ENCODE data around the gene TCEA2. TPM values are rescaled to one million over a fixed set of nuclear protein-coding genes. Genes with fewer than 3 reads are reported as not detected.

TCEA2 gene
- total and polyA plus RNA-seq, 2 of the 13 experiments (the other 11 are each of a cell fraction or from before 2014, with no cell fraction given): 28.1 to 33.7 TPM

GRCh38 chr20:64047968-64048401 lies 15.0 kb upstream of the TCEA2 start (continued):
- TF ChIP-seq GMEB2 (CRISPR knock-in tag; IDR thresholded peaks at IDR 0.05; ENCODE audit: low read depth) (no peak), DRAP1 (CRISPR knock-in tag; IDR thresholded peaks at IDR 0.05) (no peak), ZNF768 (CRISPR knock-in tag; IDR thresholded peaks at IDR 0.05) (peak; percentile 50; the same call in 1 of the 2 replicates), ZNF382 (CRISPR knock-in tag; IDR thresholded peaks at IDR 0.05; ENCODE audit: borderline replicate concordance) (no peak), EEA1 (CRISPR knock-in tag; IDR thresholded peaks at IDR 0.05; ENCODE audit: borderline replicate concordance) (no peak), ADNP (CRISPR knock-in tag; IDR thresholded peaks at IDR 0.05) (no peak), ZBTB38 (CRISPR knock-in tag; IDR thresholded peaks at IDR 0.05) (peak; percentile 67), ZNF615 (CRISPR knock-in tag; IDR thresholded peaks at IDR 0.05; ENCODE audit: borderline replicate concordance) (no peak), GPBP1L1 (CRISPR knock-in tag; IDR thresholded peaks at IDR 0.05) (no peak), ZNF709 (CRISPR knock-in tag; IDR thresholded peaks at IDR 0.05) (no peak)
